ENCODE results near the gene MAMLD1.

MAMLD1 gene

GRCh38 chrX:150504397-150505182, 141.5 kb downstream of the MAMLD1 start:
- no peak for DNase-seq

- no peak for DNase-seq
Observed at GRCh38 chrX:150506020-150506419, 142.9 kb downstream of the MAMLD1 start.

- no peak for DNase-seq
Observed at GRCh38 chrX:150506486-150506885, 143.4 kb downstream of the MAMLD1 start.

- no peak for DNase-seq
Observed at GRCh38 chrX:150507251-150507856, 144.2 kb downstream of the MAMLD1 start.

GRCh38 chrX:150508018-150508417, 144.9 kb downstream of the MAMLD1 start:
- no peak for DNase-seq

- DNase-seq = no peak
Observed at GRCh38 chrX:150508451-150509367, 145.6 kb downstream of the MAMLD1 start.

- no peak for DNase-seq
Observed at GRCh38 chrX:150509703-150510102, 146.6 kb downstream of the MAMLD1 start.

GRCh38 chrX:150512461-150512901, 149.4 kb downstream of the MAMLD1 start:
- no peak for DNase-seq

- no peak for DNase-seq
Observed at GRCh38 chrX:150513544-150513943, 150.4 kb downstream of the MAMLD1 start.

GRCh38 chrX:150514462-150514861, 151.3 kb downstream of the MAMLD1 start:
- DNase-seq = no peak

GRCh38 chrX:150515801-150516200, 152.7 kb downstream of the MAMLD1 start:
- no peak for DNase-seq

GRCh38 chrX:150517303-150517910, 154.3 kb downstream of the MAMLD1 start:
- no peak for DNase-seq

- DNase-seq = no peak
Observed at GRCh38 chrX:150522494-150522893, 159.4 kb downstream of the MAMLD1 start.

- DNase-seq = no peak
Observed at GRCh38 chrX:150525061-150525919, 162.2 kb downstream of the MAMLD1 start.

GRCh38 chrX:150526692-150527091, 163.6 kb downstream of the MAMLD1 start:
- no peak for DNase-seq

GRCh38 chrX:150527108-150527507, 164.0 kb downstream of the MAMLD1 start:
- DNase-seq = no peak

GRCh38 chrX:150529587-150529986, 166.5 kb downstream of the MAMLD1 start:
- no peak for DNase-seq

- DNase-seq = no peak
Observed at GRCh38 chrX:150530821-150531220, 167.7 kb downstream of the MAMLD1 start.

GRCh38 chrX:150531467-150531866, 168.3 kb downstream of the MAMLD1 start:
- no peak for DNase-seq

GRCh38 chrX:150533863-150534262, 170.7 kb downstream of the MAMLD1 start:
- no peak for DNase-seq

GRCh38 chrX:150536455-150537116, 173.5 kb downstream of the MAMLD1 start:
- DNase-seq = no peak
